GM18520 (cell line): ENCODE data around the gene ADRM1.

Experiments
- ATAC-seq: cut with Tn5 transposase; IDR thresholded peaks from one replicate; pipeline ENCODE4 v1.9.1; 2021; ENCODE audit not compliant: unreplicated experiment

The ADRM1 gene

GRCh38 chr20:62323146-62323979 is 20.6 kb downstream of the ADRM1 start:
- ATAC-seq: no peak

DNA sequence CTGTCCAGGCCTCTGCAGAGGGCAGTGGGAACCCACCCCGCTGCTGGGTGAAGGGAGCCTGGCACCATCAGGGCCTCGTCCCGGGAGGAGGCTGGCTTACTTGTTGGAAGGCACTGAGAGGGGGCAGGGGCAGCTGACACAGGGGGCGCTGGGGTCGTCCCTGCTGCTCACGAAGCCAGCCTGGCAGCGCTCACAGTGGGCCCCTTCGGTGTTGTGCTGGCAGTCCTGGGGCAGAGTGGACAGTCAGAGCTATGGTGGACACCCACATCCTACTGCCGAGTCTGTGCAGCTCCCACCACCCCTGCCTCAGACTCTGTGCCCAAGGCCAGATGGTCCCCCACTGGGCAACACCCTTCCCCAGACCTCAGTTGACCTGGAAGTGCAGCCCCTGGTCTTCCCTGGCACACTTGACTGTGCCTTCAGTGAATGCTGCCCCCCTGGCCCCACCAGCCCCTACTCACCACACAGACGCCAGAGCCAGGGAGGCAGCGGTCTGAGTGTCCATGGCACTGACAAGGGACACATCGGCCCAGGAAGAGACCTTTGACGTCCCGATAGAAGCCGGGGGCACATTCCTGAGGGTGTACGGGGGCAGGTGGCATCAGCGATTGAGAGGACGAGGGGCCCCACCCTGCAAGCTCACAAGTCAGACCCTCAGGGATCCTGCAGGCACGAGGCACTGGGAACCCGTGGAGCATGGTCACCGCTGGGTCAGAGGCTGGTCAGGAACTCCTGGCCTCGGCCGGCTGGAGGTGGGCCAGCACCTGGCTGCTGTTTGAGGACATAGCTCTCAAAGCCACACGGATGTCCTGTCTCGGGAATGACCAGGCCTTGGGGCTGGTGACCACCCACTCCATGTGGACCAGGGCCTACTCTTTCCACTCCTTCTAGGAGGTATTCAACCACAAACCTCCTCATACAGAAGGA is 21.4 kb downstream of the ADRM1 start:
- no peak for ATAC-seq

- ATAC-seq: no peak
Measured at GRCh38 chr20:62325172-62325905, 22.5 kb downstream of the ADRM1 start.

GRCh38 chr20:62326559-62326958 is 23.8 kb downstream of the ADRM1 start:
- ATAC-seq: no peak

GRCh38 chr20:62326959-62327725 is 24.3 kb downstream of the ADRM1 start:
- no peak for ATAC-seq

GRCh38 chr20:62327726-62328495 is 25.1 kb downstream of the ADRM1 start:
- no peak for ATAC-seq

DNA sequence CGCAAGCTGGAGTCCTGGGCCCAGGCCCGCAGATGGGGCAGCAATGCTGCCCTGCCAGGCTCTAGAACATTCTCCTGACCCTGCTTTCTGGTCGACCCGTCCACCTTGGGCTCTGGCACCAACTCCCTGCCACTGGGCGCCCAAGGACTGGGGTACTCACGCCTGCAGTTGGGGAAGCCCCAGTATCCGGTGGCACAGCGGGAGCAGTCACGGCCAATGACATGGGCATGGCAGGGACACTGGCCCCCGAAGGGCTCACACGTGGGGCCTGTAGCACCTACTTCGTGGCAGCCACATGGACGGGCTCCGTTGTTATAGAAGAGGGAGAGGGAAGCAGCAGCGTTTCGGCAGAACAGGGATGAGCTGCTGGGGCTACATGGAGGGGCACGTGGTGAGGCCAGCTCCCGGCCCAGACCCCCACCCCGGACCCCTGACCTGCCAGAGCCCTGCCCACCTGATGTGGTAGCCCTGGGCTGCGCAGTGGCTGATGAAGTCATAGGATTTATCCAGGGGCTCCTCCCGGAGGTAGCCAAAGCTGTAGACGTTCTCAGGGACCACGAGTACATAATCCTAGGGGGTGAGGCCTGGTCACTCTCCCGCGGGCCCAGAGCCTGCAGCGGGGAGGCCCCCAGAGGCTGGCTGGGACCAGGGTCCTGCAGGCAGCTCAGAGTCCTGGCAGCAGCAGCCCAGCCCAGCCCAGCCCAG is 26.0 kb downstream of the ADRM1 start:
- no peak for ATAC-seq

- ATAC-seq: no peak
Measured at GRCh38 chr20:62329389-62330377, 26.9 kb downstream of the ADRM1 start.

DNA sequence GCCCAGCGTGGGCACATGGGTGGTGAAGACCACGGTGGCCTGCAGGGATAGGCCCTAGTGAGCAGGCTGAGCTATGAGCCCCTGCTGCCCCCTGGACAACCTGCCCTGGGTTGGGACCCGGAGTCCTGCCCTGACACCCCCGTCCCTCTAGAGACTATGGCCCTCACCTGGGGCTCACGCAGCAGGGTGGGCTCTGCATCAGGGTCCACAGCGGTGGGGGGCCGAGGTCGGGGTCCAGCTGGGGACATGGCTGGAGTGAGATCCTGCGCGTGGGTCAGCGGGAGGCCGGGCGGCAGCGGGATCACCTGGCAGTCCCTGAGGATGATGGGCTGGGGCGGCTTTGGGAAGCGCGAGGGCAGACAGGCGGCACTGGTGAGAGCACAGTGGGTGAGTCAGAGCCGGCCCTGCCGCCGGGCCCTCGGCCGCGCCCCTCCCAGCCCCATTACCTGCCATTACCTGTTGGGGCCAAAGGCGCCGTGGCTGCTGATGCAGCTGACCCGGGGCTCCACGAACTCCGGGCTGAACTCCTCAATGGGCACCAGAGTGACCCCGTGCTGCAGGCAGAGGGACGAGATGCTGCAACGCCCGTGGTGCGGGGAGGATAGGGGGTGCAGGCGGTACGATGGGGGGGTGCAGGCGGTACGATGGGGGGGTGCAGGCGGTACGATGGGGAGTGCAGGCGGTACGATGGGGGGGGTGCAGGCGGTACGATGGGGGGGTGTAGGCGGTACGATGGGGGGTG is 27.9 kb downstream of the ADRM1 start:
- no peak for ATAC-seq

- no peak for ATAC-seq
Measured at GRCh38 chr20:62331347-62331746, 28.6 kb downstream of the ADRM1 start.

- no peak for ATAC-seq
Measured at GRCh38 chr20:62332421-62332820, 29.6 kb downstream of the ADRM1 start.

DNA sequence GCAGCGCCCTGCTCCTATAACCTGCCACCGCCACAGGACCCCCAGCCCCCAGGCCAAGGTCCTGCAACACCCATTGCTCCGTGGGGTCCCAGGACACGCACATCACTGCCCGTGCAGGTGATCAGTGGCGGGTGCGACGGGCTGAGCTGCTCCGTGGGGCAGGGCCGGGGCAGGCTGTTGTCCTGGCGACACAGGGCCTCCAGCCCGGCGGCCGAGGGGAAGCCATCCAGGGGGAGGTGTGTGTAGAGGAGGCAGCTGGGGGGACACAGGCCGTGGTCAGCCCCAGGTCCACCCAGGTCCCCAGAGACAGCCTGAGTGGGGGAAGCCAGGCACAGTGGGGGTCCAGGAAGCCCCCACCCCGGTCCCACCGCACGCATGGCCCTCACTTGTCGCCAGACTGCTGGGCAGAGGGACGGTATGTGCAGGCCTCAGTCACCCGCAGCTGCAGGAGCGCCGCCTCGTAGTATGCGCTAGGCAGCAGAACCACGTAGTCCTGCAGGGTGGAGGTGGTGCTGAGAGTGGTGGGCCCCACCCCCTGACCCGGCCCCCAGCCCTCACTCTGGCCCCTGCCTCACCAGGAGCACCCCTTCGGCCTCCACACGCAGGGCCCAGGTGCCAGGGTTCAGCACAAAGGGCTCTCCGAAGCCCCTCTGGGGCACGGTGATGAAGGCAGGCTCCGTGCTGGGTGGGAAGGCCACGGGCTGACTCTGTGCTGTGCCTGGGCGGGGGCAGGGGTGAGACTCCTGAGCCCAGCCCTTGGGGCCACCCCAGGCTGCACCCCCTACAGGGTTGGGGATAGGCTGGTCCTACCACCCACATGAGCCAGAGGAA is 30.4 kb downstream of the ADRM1 start:
- ATAC-seq: no peak

GRCh38 chr20:62333820-62334595 is 31.2 kb downstream of the ADRM1 start:
- no peak for ATAC-seq

DNA sequence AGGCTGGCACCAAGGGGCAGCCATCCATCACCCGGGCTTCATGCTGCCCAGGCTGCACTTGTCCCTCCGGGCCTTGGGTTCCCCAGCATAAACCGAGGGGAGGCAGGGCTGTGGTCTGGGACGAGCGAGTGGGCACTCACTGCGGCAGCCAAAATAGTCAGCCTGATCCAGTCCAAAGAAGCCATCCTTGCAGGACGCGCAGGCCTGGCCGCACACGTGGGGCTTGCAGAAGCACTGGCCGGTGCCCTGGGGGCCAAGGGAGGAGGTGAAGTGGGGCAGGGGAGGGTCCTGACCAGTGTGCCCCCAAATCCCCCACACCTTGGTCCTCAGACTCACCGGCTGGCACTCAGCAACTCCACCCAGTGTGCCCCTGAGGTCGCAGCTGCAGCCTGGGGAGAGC is 32.1 kb downstream of the ADRM1 start:
- ATAC-seq: no peak

DNA sequence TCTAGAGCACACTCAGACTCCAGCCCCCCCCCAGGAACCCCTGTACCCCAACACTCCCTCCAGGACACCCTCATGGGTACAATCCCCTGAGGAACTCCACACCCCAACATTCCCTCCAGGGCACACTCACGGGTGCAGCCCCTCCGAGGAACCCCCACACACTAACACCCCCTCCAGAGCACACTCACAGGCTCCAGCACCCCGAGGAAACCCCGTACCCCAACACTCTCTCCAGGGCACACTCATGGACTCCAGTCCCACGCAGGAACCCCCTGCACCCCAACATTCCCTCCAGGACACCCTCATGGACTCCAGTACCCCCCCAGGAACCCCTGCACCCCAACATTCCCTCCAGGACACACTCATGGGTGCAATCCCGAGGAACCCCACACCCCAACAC is 32.7 kb downstream of the ADRM1 start:
- ATAC-seq: no peak

GRCh38 chr20:62336329-62336728 is 33.5 kb downstream of the ADRM1 start:
- no peak for ATAC-seq
